DND-41 (cell line): Measurements from ENCODE around the gene MAPKAPK3.

Experiments
- CTCF ChIP-seq: IDR thresholded peaks from 2 replicates; pipeline ENCODE4 v1.5.1; 2012; ENCODE audit warnings: borderline replicate concordance, low read length, moderate library complexity, mild to moderate bottlenecking; ENCODE audit not compliant: poor library complexity, severe bottlenecking; ENCODE audit errors: extremely low read depth
- EZH2 ChIP-seq: IDR thresholded peaks from 3 replicates; pipeline ENCODE4 v1.6.1; 2012; ENCODE audit warnings: borderline replicate concordance, low read depth, mild to moderate bottlenecking, moderate library complexity, low read length, inconsistent platforms; ENCODE audit not compliant: severe bottlenecking

GRCh38 chr3:50609763-50610085, 7.2 kb upstream of the MAPKAPK3 start:
- TF ChIP-seq CTCF, result peak; percentile 33
- TF ChIP-seq EZH2, result no peak
